Kidney (tissue), 14 donors: ENCODE measurements around the gene COL23A1. TPM values are rescaled to one million over a fixed set of nuclear protein-coding genes. Genes with fewer than 3 reads are reported as not detected.
A peak's percentile ranks its signal among the peaks of the same experiment; 100 is the strongest.

ENCODE experiments used
- DNase-seq, 5 donors: peaks; one replicate each; pipeline ENCODE4 v3.0.0-alpha.2; 2013 to 2020
- FAIRE-seq: peaks from 2 replicates; lab custom pipeline; 2012; peaks lifted over from hg19 to GRCh38; lab: Jason Lieb, UNC
- H3K27ac ChIP-seq, 2 donors: one replicate each; pipeline ENCODE4 v1.7.0; 2013; ENCODE audit warnings: low read depth in 2 of 2, low read length in 2 of 2, inconsistent platforms in 1 of 2
- H3K27me3 ChIP-seq: one replicate; pipeline ENCODE4 v1.7.1; 2013; ENCODE audit warnings: low read length, inconsistent platforms; ENCODE audit not compliant: control insufficient read depth, insufficient read depth
- H3K36me3 ChIP-seq, 3 donors: one replicate each; pipeline versions ENCODE4 v1.7.0 to v1.7.1; 2013; ENCODE audit warnings: low read length in 3 of 3, control low read depth in 1 of 3, inconsistent platforms in 1 of 3; ENCODE audit not compliant: insufficient read depth in 3 of 3, control insufficient read depth in 2 of 3
- H3K4me1 ChIP-seq, 3 donors: one replicate each; pipeline versions ENCODE4 v1.7.0 to v1.7.1; 2013; ENCODE audit warnings: low read length in 3 of 3, inconsistent platforms in 1 of 3, low read depth in 1 of 3; ENCODE audit not compliant: control insufficient read depth in 2 of 3, insufficient read depth in 2 of 3
- H3K4me3 ChIP-seq, 3 donors: one replicate each; pipeline versions ENCODE4 v1.7.0 to v1.8.1; 2013; ENCODE audit warnings: low read length in 3 of 3, control low read depth in 1 of 3, inconsistent platforms in 1 of 3
- H3K9ac ChIP-seq, 3 donors: one replicate each; pipeline versions ENCODE4 v1.7.0 to v1.7.1; 2013; ENCODE audit warnings: low read length in 3 of 3, control low read depth in 1 of 3, inconsistent platforms in 1 of 3
- H3K9me3 ChIP-seq, 3 donors: one replicate each; pipeline versions ENCODE4 v1.7.0 to v1.7.1; 2013; ENCODE audit warnings: low read length in 3 of 3, control low read depth in 1 of 3, inconsistent platforms in 1 of 3; ENCODE audit not compliant: control insufficient read depth in 2 of 3, insufficient read depth in 1 of 3
- CTCF ChIP-seq: IDR thresholded peaks from 3 replicates; pipeline ENCODE4 v1.5.1; 2012; ENCODE audit warnings: mild to moderate bottlenecking, moderate library complexity, borderline replicate concordance; ENCODE audit not compliant: insufficient read depth; ENCODE audit errors: extremely low read depth
- intact Hi-C: fragments of 100-400 bp; cut with DNase I; formaldehyde crosslinking; loops from one replicate; pipeline ENCODE4 v1.11.1; 2022
- polyA plus RNA-seq: library from polyadenylated mRNA; stranded (reverse); fragments of 350-450 nt; fragmentation: Illumina TruSeq; extraction: RNeasy Lipid Tissue Mini Kit (QIAGEN cat#74804); gene quantifications from one replicate; pipeline ENCODE4 v1.2.3, GENCODE V29; 2014; ENCODE audit warnings: low read depth, low replicate concordance; ENCODE audit not compliant: insufficient read depth
- total RNA-seq: library from RNA; stranded (reverse); fragmentation: NEBNext Ultra II Directional; extraction: Animal tissue kit (Norgen Biotek cat#: 25700); gene quantifications from one replicate; pipeline ENCODE4 v1.2.1, GENCODE V29; 2021
- donor health status: control.
- donor health status: control.
- donor health status: control.
- donor health status: control.
- donor health status: control.
- donor health status: DM: yes; HTN: yes; CAD: no.
- donor health status: Normal renal cell carcinoma (clear cell type).

COL23A1 gene
- total and polyA plus RNA-seq, 2 donors from 2014 or later, result 4.1 to 8.7 TPM

DNA sequence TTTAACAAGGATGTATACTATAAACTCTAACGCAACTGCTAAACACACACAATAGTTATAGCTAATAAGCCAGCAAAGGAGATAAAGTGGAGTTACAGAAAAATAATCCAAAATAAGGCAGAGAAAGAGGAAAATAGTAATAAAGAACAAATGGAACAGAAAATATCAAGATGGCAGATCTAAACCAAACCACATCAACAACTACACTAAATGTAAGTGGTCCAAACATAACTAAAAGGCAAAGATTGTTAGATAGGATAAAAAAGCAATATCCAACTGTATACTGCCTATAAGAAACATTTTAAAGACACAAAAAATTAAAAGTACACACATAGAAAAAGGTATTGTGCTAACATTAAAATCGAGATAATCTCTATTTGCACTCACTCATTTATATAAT, 5.6 kb upstream of the COL23A1 start:
- Histone ChIP-seq H3K36me3 (no peaks in the 10 kb centered on the region), H3K4me3 (no peak overlapping the region), H3K4me1 (no peaks in the 10 kb centered on the region), H3K27me3 (no peaks in the 10 kb centered on the region), H3K9me3 (peaks cover 0 to 15% (median 4%) of the 10 kb centered on the region in 3 donors), H3K27ac (no peak overlapping the region), H3K9ac (no peak overlapping the region)
- DNase-seq (no peak), FAIRE-seq (no peak)
- intact Hi-C loops, result loop anchor here (10.0 kb wide), 1 partner anchor 321 kb away; no protein-coding TSS in a partner anchor
- no peak for TF ChIP-seq CTCF

- Histone ChIP-seq H3K9ac (no peak overlapping the region), H3K27me3 (no peaks in the 10 kb centered on the region), H3K27ac (no peak overlapping the region), H3K36me3 (no peaks in the 10 kb centered on the region), H3K9me3 (peaks cover 0 to 15% (median 4%) of the 10 kb centered on the region in 3 donors), H3K4me3 (no peak overlapping the region), H3K4me1 (no peaks in the 10 kb centered on the region)
- no peak for DNase-seq
- intact Hi-C loops, result loop anchor here (10.0 kb wide), 1 partner anchor 320 kb away; no protein-coding TSS in a partner anchor
- TF ChIP-seq CTCF, result no peak
- no peak for FAIRE-seq
Measured at GRCh38 chr5:178595150-178595549, 5.0 kb upstream of the COL23A1 start.

DNA sequence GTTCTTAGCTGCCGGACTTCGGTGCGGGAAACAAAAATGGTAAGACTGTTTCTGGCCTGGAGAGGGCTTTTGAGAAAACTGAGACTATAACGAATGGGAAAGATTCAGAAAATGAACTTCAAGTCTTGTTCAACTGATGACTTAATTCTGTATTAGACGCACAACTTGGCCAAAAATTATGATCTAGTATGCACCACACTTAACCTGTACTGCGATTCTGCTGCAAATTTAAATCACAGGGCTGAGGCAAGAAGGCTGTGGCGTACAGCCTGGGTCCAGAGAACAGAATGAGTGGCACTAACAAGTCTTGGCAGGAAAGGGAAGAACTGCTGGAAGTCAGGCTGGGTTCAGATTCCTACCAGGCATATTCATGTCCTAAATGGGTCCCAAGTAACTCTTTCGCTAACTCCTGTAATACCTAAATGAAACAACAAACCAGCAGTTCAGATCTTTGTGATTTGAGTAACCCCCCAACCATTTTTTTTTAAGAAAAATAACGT, 781 bp upstream of the COL23A1 start:
- intact Hi-C loops, result loop anchor here (10.0 kb wide), 1 partner anchor 316 kb away; no protein-coding TSS in a partner anchor
- H3K36me3 ChIP-seq, result no peaks in the 10 kb centered on the region
- FAIRE-seq (no peak), DNase-seq (no peak)
- H3K4me1 ChIP-seq, result peaks cover 0 to 4% (median 4%) of the 10 kb centered on the region in 3 donors
- TF ChIP-seq CTCF, result no peak
- peaks cover 4% of the 10 kb centered on the region for H3K27me3 ChIP-seq
- H3K27ac ChIP-seq, result no peak overlapping the region
- H3K4me3 ChIP-seq, result peak overlapping the region in 1 of 3 donors; percentile 27
- peaks cover 0 to 14% (median 4%) of the 10 kb centered on the region in 3 donors for H3K9me3 ChIP-seq
- H3K9ac ChIP-seq, result no peak overlapping the region
